Stomach (tissue), 4 donors: ENCODE results near the gene LCLAT1.

Experiments
- EP300 ChIP-seq: sonication (generic); formaldehyde crosslinking; IDR thresholded peaks from one replicate; pipeline ENCODE4 v1.6.1; 2017; ENCODE audit warnings: antibody characterized with exemption
- POLR2A ChIP-seq, 4 donors: fragments of 450-650 bp; IDR thresholded peaks; one replicate each; pipeline ENCODE4 v1.6.1; 2016; ENCODE audit warnings: antibody characterized with exemption in 4 of 4, control low read depth in 2 of 4, mild to moderate bottlenecking in 1 of 4, moderate library complexity in 1 of 4
- POLR2AphosphoS5 ChIP-seq, 3 donors: sonication (generic); formaldehyde crosslinking; IDR thresholded peaks; one replicate each; pipeline ENCODE4 v1.6.1; 2016; ENCODE audit warnings: antibody characterized with exemption in 3 of 3
- TF ChIP-seq, protein P1 (sequence below), 7 experiments: fragments of 450-650 bp in 4 of 7; fragments of 200-600 bp in 3 of 7; sonication (generic) in 3 of 7; IDR thresholded peaks; one replicate each; pipeline ENCODE4 v1.5.1; 2016 to 2019; ENCODE audit warnings: antibody characterized with exemption in 7 of 7, control low read depth in 2 of 7, mild to moderate bottlenecking in 1 of 7

DNA sequence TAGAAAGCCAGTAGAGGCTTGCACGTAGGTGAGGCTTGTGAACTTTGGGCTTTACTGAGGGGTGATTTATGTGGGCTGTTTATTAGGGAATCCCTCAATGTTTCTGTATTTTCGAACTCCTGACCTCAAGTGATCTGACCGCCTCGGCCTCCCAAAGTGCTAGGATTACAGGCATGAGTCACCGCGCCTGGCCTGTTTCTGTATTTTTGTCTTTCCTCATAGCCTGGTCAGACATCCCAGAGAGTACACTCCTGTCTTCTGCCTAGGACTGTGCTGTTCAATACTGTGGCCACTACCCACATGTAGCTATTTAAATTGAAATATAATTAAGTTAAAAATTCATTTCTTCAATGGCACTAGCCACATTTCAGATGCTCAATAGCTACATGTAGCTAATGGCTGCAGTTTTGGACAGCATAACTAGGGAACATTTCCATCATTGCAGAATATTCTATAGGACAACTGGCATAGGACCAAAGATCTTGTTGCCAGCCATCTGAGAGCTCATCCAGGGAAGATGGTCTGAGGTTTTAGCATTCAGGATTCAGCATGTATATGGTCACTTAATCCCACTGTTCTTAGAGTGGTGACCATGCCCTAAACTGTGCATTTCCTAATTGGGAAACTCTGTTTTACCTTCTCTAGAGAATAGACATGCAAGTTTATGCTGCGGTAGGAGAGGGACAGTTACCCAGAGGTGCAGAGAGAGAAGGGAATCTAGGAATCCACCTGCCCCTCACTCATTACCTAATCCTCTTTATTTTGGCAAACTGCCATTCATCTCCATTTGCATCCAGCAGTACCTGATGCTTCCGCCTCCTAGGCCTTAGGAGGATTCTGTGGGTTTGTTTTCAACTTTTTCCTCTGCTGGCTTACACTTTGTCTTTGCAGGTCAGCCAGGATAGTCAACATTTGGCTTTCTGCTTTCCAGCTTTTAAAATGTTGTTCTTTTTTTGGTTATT lies 64.4 kb downstream of the LCLAT1 start:
- TF ChIP-seq, protein P1, sequence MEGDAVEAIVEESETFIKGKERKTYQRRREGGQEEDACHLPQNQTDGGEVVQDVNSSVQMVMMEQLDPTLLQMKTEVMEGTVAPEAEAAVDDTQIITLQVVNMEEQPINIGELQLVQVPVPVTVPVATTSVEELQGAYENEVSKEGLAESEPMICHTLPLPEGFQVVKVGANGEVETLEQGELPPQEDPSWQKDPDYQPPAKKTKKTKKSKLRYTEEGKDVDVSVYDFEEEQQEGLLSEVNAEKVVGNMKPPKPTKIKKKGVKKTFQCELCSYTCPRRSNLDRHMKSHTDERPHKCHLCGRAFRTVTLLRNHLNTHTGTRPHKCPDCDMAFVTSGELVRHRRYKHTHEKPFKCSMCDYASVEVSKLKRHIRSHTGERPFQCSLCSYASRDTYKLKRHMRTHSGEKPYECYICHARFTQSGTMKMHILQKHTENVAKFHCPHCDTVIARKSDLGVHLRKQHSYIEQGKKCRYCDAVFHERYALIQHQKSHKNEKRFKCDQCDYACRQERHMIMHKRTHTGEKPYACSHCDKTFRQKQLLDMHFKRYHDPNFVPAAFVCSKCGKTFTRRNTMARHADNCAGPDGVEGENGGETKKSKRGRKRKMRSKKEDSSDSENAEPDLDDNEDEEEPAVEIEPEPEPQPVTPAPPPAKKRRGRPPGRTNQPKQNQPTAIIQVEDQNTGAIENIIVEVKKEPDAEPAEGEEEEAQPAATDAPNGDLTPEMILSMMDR (IDR thresholded peaks at IDR 0.05): no peak
- TF ChIP-seq POLR2A (IDR thresholded peaks at IDR 0.05): no peak
- TF ChIP-seq EP300: no peak
- peak in 1 of 3 donors; percentile 23 for TF ChIP-seq POLR2AphosphoS5 (IDR thresholded peaks at IDR 0.05)
